Activated T-cell treated with anti-CD3 and anti-CD28 coated beads, Interleukin-2, amount 50 U/mL, for 24 hours (primary cell): Measurements from ENCODE around the gene FZD1.
"Not testable (repeated sequence)": the region's sequence is repeated elsewhere in the genome, so short reads cannot be mapped to it uniquely, and the experiment has no call there.

Source experiments
- DNase-seq: peaks from one replicate; pipeline ENCODE4 v3.0.0-alpha.2; 2020
- H3K27ac Mint-ChIP-seq: 2 replicates; pipeline ENCODE4 v1.8.0; 2020; ENCODE audit warnings: mild to moderate bottlenecking, mixed read lengths
- H3K27me3 Mint-ChIP-seq: 2 replicates; pipeline ENCODE4 v1.8.0; 2020; ENCODE audit warnings: mixed read lengths
- H3K36me3 Mint-ChIP-seq: 2 replicates; pipeline ENCODE4 v1.8.0; 2020; ENCODE audit warnings: low read depth, mixed read lengths
- H3K4me1 Mint-ChIP-seq: 2 replicates; pipeline ENCODE4 v1.8.0; 2020; ENCODE audit warnings: low read depth, mixed read lengths
- H3K4me3 Mint-ChIP-seq: 2 replicates; pipeline ENCODE4 v1.8.0; 2020; ENCODE audit warnings: mild to moderate bottlenecking, moderate library complexity, mixed read lengths
- H3K9me3 Mint-ChIP-seq: 2 replicates; pipeline ENCODE4 v1.8.0; 2020; ENCODE audit warnings: mixed read lengths

FZD1 gene

DNA sequence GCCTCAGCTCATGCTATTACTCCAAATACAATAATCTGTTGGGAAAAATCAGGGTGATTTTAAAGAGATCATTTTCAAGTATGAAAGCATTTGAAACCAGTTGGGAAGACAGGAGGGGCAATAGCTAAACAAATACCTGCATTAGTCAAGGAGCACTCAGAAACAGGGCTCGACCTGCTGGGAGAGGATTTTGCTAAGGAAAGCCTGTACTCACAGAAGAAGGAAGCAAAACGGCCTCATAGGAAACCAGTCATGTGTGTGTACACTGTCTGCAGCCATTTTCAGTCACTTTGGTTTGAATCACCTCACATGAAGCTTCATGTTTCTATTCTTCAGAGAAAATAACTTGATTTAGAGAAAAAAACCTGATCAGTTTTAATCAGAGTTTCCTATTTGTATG lies 38.6 kb downstream of the FZD1 start:
- Mint-ChIP-seq H3K9me3 (no peaks in the 10 kb centered on the region), H3K4me1 (no peaks in the 10 kb centered on the region), H3K27me3 (no peaks in the 10 kb centered on the region), H3K27ac (no peak overlapping the region), H3K4me3 (no peak overlapping the region), H3K36me3 (no peaks in the 10 kb centered on the region)
- DNase-seq: no peak

DNA sequence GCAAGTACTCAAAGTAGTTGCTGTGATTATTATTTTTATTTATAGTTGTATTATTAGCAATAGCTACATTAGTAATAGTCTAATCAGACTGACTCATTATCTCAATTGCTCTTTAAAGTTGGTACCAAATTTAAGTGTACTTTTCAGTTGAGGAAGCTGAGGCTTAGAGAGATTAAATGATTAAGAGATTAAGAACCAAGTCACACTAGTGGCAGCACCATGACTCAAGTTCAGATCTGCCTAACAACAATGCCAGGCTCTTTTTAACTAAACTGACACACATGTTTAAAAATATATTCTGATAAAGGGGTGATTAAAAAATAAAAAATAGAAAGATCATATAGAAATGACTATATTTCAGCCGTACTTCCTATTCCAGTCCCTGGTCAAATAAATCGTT lies 42.0 kb downstream of the FZD1 start:
- Mint-ChIP-seq H3K27me3 (peaks cover 5% of the 10 kb centered on the region), H3K27ac (no peak overlapping the region), H3K4me3 (no peak overlapping the region), H3K4me1 (no peaks in the 10 kb centered on the region), H3K36me3 (no peaks in the 10 kb centered on the region), H3K9me3 (no peaks in the 10 kb centered on the region)
- DNase-seq: no peak

- no peaks in the 10 kb centered on the region for H3K4me1 Mint-ChIP-seq
- no peaks in the 10 kb centered on the region for H3K36me3 Mint-ChIP-seq
- H3K27me3 Mint-ChIP-seq: peaks cover 5% of the 10 kb centered on the region
- no peak overlapping the region for H3K4me3 Mint-ChIP-seq
- no peak for DNase-seq
- H3K9me3 Mint-ChIP-seq: no peaks in the 10 kb centered on the region
- no peak overlapping the region for H3K27ac Mint-ChIP-seq
Observed at GRCh38 chr7:91307467-91307866, 43.2 kb downstream of the FZD1 start.

DNA sequence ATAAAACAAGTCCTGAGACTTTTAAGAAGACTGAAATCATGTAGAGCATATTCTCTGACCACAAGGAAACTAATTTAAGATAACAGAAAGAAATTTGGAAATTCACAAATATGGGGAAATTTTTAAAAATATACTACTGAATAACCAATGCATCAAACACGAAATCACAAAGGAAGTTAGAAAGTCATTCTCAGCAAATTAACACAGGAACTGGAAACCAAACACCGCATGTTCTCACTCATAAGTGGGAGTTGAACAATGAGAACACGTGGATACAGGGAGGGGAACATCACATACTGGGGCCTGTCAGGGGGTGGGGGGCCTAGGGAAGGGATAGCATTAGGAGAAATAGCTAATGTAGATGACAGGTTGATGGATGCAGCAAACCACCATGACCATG lies 44.0 kb downstream of the FZD1 start:
- not testable (repeated sequence) for H3K4me1 Mint-ChIP-seq, H3K9me3 Mint-ChIP-seq, H3K27me3 Mint-ChIP-seq, H3K27ac Mint-ChIP-seq, H3K4me3 Mint-ChIP-seq, H3K36me3 Mint-ChIP-seq, DNase-seq

DNA sequence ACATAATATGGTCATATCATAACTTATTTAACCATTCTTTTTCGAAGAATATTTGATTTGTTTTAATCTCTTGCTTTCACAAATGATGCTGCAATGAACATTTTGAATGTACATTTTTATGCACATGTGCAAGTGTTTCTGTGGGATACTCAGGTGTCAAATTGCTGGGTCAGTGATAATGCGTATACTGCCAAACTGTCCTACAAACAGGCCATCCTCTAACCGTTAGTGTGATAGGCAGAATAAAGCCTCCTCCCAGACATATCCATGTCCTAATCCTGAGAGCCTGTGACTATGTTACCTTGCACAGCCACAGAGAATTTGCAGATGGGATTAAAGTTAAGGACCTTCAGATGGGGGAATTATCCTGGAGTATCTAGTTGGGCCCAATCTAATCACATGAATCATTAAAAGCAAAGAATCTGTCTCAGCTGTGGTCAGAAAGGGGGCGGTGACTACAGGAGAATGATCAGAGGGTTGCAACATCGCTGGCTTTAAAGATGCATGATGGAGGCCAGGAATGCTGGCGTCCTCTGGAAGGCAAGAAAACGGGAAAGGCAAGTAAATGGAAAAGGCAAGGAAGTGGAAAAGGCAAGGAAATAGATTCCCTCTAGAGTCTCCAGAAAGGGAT lies 46.7 kb downstream of the FZD1 start:
- H3K4me3 Mint-ChIP-seq: no peak overlapping the region
- no peaks in the 10 kb centered on the region for H3K36me3 Mint-ChIP-seq
- no peak overlapping the region for H3K27ac Mint-ChIP-seq
- H3K27me3 Mint-ChIP-seq: peaks cover 5% of the 10 kb centered on the region
- DNase-seq: no peak
- H3K9me3 Mint-ChIP-seq: no peaks in the 10 kb centered on the region
- H3K4me1 Mint-ChIP-seq: no peaks in the 10 kb centered on the region

DNA sequence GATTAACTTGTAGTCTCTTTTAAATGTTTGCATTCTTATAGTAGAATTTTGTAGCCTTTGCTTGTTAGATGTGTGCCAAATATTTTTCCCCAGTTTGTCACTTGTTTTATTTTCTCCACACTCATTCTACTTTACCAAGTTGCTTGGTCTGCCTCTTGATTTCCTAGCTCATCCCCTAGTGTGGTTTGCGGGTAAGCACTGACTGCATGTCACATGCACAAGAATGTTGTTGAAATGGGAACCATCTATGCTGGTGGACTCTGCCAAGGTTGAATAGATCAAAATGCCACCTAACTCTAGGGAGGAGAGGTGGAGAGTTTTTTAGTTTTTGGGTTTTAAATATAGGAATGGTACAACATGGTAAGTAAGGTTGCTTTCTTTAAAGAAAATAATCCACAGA lies 47.6 kb downstream of the FZD1 start:
- Mint-ChIP-seq H3K4me1 (no peaks in the 10 kb centered on the region), H3K4me3 (no peak overlapping the region), H3K36me3 (no peaks in the 10 kb centered on the region), H3K27me3 (peaks cover 5% of the 10 kb centered on the region), H3K27ac (no peak overlapping the region), H3K9me3 (no peaks in the 10 kb centered on the region)
- DNase-seq: no peak

- DNase-seq: no peak
- Mint-ChIP-seq H3K9me3 (no peaks in the 10 kb centered on the region), H3K27ac (no peak overlapping the region), H3K27me3 (peaks cover 5% of the 10 kb centered on the region), H3K4me1 (no peaks in the 10 kb centered on the region), H3K36me3 (no peaks in the 10 kb centered on the region), H3K4me3 (no peak overlapping the region)
Observed at GRCh38 chr7:91313113-91313512, 48.9 kb downstream of the FZD1 start.

DNA sequence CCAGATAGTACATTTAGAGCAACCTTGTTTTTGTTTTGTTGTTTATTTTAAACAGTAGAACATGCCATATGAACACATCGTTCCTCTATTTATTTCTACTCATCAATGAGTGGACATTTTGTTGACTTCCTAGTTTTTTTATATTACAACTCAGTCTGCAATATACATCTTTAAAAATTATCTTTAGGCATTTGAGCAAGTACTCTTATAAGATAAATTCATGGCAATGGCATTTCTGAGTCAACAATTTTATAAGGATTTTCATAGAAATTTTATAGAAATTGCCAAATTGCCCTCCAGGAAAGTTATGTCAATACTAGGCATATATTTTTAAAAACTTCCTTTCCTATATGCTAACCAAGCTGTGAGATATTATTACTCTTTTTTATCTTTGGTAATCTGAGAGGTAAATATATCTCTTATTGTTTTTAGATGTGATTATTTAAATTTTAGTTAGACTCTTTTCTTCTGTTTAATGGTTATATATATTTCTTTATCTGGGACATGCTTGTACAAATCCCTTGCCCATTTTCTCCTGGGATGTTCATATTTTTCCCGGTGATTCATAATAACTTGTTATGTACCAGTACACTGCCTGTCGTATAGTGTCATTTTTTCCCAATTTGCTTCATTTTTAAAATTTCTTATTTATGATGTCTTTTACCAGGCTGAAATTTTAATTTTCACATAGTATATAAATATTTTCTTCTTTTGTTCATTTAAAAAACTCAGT lies 50.5 kb downstream of the FZD1 start:
- no peak overlapping the region for H3K4me3 Mint-ChIP-seq
- no peaks in the 10 kb centered on the region for H3K9me3 Mint-ChIP-seq
- no peak overlapping the region for H3K27ac Mint-ChIP-seq
- H3K27me3 Mint-ChIP-seq: peaks cover 5% of the 10 kb centered on the region
- DNase-seq: no peak
- H3K4me1 Mint-ChIP-seq: no peaks in the 10 kb centered on the region
- no peaks in the 10 kb centered on the region for H3K36me3 Mint-ChIP-seq

DNA sequence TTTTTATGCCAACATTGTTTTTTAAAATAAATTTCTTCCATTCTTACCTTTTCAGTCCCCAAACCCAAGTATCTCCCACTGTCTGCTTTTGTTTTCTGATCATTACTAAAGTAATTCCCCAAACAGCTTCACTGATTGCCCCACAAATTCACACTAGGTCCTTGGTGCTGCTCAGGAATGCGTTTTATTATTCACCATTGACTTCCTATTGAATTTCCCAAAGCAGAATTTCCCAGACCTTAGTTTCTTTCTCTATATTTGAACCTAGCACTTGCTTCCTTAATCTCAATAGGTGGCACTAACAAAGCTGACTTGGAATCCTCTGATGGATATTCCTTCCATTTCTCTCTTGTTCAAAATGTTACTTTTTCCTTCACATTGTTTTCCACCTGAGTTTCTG lies 52.2 kb downstream of the FZD1 start:
- Mint-ChIP-seq H3K4me3 (no peak overlapping the region), H3K4me1 (no peaks in the 10 kb centered on the region), H3K27ac (no peak overlapping the region), H3K27me3 (peaks cover 2% of the 10 kb centered on the region), H3K9me3 (no peaks in the 10 kb centered on the region), H3K36me3 (no peaks in the 10 kb centered on the region)
- no peak for DNase-seq

GRCh38 chr7:91319351-91319750 lies 55.1 kb downstream of the FZD1 start:
- no peak for DNase-seq
- no peak overlapping the region for H3K27ac Mint-ChIP-seq
- no peak overlapping the region for H3K4me3 Mint-ChIP-seq
- peaks cover 4% of the 10 kb centered on the region for H3K27me3 Mint-ChIP-seq
- H3K4me1 Mint-ChIP-seq: no peaks in the 10 kb centered on the region
- H3K36me3 Mint-ChIP-seq: no peaks in the 10 kb centered on the region
- H3K9me3 Mint-ChIP-seq: no peaks in the 10 kb centered on the region

- Mint-ChIP-seq H3K27me3 (peaks cover 4% of the 10 kb centered on the region), H3K36me3 (no peaks in the 10 kb centered on the region), H3K4me3 (no peak overlapping the region)
Observed at GRCh38 chr7:91320366-91321078, 56.3 kb downstream of the FZD1 start.

More at GRCh38 chr7:91320366-91321078, 56.3 kb downstream of the FZD1 start:
- Mint-ChIP-seq H3K4me1 (no peaks in the 10 kb centered on the region), H3K27ac (no peak overlapping the region), H3K9me3 (no peaks in the 10 kb centered on the region)
- no peak for DNase-seq
